VCaP (cell line): ENCODE results near the gene KRTAP9-8.
"Not testable (repeated sequence)": the region's sequence is repeated elsewhere in the genome, so short reads cannot be mapped to it uniquely, and the experiment has no call there.

ENCODE experiments used
- H3K27ac ChIP-seq: fragments of 450-650 bp; 2 replicates; pipeline ENCODE4 v1.5.1; 2017
- TF ChIP-seq, protein P1 (sequence below): fragments of 450-650 bp; conservative IDR thresholded peaks from 2 replicates; pipeline ENCODE4 v1.5.1; 2017; ENCODE audit warnings: mild to moderate bottlenecking, moderate library complexity

Gene KRTAP9-8

DNA sequence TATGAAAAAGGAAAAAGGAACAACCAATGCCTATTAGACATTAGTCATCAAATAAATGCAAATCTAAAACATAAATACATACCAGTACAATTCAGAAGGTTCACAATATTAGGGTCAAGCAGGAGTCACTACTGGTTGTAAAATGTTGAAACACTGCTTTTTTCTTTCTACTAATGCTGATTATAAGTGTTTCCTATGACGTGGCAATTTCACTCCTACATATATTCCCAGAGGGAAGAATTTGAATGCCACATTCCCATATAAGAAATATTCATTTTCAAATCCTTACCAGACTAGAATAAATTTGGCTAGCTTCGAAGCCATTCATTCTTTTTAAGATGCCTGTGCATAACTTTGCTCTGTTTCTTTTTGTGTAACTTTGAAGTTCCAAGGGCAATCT is 14.0 kb upstream of the KRTAP9-8 start:
- TF ChIP-seq, protein P1, sequence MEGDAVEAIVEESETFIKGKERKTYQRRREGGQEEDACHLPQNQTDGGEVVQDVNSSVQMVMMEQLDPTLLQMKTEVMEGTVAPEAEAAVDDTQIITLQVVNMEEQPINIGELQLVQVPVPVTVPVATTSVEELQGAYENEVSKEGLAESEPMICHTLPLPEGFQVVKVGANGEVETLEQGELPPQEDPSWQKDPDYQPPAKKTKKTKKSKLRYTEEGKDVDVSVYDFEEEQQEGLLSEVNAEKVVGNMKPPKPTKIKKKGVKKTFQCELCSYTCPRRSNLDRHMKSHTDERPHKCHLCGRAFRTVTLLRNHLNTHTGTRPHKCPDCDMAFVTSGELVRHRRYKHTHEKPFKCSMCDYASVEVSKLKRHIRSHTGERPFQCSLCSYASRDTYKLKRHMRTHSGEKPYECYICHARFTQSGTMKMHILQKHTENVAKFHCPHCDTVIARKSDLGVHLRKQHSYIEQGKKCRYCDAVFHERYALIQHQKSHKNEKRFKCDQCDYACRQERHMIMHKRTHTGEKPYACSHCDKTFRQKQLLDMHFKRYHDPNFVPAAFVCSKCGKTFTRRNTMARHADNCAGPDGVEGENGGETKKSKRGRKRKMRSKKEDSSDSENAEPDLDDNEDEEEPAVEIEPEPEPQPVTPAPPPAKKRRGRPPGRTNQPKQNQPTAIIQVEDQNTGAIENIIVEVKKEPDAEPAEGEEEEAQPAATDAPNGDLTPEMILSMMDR: no peak
- no peak overlapping the region for H3K27ac ChIP-seq

DNA sequence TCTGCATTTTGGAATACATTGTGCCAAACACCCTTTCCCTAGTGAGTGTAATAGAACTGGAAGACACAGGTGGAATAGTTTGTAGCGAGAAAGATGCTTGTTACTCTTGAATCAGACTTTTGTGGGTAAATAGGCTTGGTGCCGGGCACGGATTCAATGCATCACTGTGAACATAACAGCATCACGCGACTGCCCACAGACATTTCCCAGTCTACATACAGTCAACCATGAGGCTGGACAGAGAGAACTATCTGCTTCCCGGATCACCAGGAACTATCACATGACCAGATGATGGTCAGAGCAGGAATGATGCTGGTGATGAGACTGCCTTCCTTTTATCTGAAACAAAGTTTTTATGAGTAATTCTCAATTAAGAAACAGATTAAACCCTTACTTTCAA is 11.7 kb upstream of the KRTAP9-8 start:
- TF ChIP-seq, protein P1: no peak
- no peak overlapping the region for H3K27ac ChIP-seq

DNA sequence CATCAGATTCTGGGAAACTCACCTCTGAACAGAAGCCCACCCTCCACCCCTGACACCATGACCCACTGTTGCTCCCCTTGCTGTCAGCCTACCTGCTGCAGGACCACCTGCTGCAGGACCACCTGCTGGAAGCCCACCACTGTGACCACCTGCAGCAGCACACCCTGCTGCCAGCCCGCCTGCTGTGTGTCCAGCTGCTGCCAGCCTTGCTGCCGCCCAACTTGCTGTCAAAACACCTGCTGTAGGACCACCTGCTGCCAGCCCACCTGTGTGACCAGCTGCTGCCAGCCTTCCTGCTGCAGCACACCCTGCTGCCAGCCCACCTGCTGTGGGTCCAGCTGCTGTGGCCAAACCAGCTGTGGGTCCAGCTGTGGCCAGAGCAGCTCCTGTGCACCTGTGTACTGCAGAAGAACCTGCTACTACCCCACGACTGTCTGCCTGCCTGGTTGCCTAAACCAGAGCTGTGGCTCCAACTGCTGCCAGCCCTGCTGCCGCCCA is 11.2 kb upstream of the KRTAP9-8 start, which contains the start of gene KRTAP9-2:
Gene KRTAP9-2, plus strand, starts transcription at position 51 of the 498 bp plus-strand sequence. Its CDS starts 7 bp downstream, at position 58.
- H3K27ac ChIP-seq: not testable (repeated sequence)

DNA sequence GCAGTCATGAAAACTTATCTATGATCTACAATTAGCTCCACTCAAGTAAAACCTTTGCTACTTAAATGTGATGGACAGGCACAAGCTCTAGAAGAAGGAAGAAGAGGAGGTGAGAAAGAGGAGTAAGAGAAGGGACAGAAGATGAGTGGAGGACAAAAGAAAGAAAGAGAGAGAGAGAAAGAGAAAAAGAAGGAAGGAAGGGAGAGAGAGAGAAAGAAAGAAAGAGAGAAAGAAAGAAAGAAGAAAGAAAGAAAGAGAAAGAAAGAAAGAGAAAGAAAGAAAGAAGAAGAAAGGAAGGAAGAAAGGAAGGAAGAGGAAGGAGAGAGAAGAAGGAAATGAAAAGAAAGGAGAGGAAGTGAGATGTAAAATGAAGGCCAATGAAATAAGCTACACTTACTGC is 7.7 kb upstream of the KRTAP9-8 start:
- TF ChIP-seq, protein P1: no peak
- H3K27ac ChIP-seq: no peak overlapping the region

DNA sequence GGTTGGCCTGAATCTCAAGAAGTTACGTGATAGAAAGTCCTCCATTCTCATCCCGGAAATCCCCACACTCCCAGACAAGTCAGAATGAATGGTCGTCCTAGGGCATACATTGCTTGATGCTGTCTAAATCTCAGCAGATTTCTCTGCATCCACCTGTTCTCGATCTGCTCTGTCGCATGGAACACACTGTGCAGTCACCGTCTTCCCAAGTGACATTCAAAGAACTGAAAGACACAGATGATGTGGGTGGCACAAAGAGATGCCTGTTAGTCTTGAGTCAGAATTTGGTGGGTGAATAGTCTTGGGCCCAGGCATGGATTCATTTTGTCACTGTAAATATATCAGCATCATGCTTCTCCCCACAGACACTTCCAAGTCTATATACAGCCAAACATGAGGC is 6.1 kb upstream of the KRTAP9-8 start:
- TF ChIP-seq, protein P1: no peak
- H3K27ac ChIP-seq: no peak overlapping the region

GRCh38 chr17:41232399-41233105 is 5.2 kb upstream of the KRTAP9-8 start, which contains the start of gene KRTAP9-3:
Gene KRTAP9-3, plus strand, starts transcription at chr17:41232449. Its CDS starts 53 bp downstream, at chr17:41232502.
- not testable (repeated sequence) for H3K27ac ChIP-seq

GRCh38 chr17:41237116-41237515 is 683 bp upstream of the KRTAP9-8 start:
- not testable (repeated sequence) for H3K27ac ChIP-seq

DNA sequence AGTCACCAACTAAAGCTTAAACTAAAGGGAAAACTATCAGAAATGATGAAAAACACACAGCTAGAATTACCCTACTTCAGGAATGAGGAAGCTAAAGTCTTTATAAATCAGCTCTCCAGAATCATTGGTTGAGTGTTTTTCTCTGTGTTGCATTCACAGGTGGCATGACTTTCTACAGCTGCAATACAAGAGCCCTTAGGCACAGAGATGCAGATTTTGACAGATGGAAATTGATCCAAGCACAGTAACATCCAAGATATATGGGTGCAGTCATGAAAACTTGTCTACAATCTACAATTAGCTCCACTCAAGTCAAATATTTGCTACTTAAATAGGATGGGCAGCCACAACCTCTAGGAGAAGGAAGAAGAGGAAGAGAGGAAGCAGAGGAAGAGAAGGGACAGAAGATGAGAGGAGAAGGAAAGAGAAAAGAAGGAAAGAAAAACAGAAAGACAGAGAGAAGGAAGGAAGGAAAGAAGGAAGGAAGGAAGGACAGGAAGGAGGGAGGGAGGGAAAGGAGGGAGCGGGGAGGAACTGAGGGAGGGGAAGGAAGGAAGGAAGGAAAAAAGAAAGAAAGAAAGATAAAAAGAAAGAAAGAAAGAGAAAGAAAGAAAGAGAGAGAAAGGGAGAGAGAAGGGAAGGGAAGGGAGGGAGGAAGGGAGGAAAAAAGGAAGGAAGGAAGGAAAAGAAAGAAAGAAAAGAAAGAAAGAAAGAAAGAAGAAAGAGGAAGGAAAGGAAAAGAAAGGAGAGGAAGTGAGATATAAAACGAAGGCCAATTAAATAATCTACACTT is 9.4 kb downstream of the KRTAP9-8 start:
- not testable (repeated sequence) for H3K27ac ChIP-seq

GRCh38 chr17:41249637-41250240 is 11.9 kb downstream of the KRTAP9-8 start, which contains the start of gene KRTAP9-4:
Gene KRTAP9-4, plus strand, starts transcription at chr17:41249687. Its CDS starts 34 bp downstream, at chr17:41249721.
- H3K27ac ChIP-seq: not testable (repeated sequence)

DNA sequence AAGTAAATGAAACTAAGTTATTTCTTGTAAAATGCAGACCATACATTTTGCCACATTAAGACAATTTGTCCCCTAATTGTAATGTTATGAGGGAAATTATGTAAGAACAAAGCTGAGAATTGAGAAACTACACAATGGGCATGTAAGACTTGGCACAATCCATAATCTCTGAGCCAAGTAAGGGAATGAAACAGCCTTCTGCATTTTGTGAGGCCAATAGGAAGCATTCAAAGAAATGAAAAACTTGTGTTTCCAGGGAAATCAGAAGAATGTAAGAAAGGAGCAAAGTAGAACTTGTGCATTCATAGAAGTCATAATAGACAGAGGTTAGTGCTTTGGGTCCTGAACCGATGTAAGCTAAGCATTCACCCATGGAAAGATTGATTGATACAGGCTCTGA is 13.5 kb downstream of the KRTAP9-8 start:
- no peak overlapping the region for H3K27ac ChIP-seq
- TF ChIP-seq, protein P1: no peak
